HCEC 1CT (cell line): Measurements from ENCODE around the gene FUNDC2.
"Not testable (repeated sequence)": the region's sequence is repeated elsewhere in the genome, so short reads cannot be mapped to it uniquely, and the experiment has no call there.

Experiments
- DNase-seq: peaks from one replicate; pipeline ENCODE4 v3.0.0-alpha.2; 2017

The FUNDC2 gene

GRCh38 chrX:155026727-155027508, at the start of gene FUNDC2:
TSS of gene FUNDC2 (plus strand) at chrX:155026844. CDS start at chrX:155026939, 95 bp downstream.
- DNase-seq = peak; percentile 90

- DNase-seq = no peak
Measured at GRCh38 chrX:154979629-154980028, 47.0 kb upstream of the FUNDC2 start.

GRCh38 chrX:154980330-154981115, 46.1 kb upstream of the FUNDC2 start:
- DNase-seq = peak; percentile 48

GRCh38 chrX:154981116-154981411, 45.6 kb upstream of the FUNDC2 start:
- no peak for DNase-seq

- no peak for DNase-seq
Measured at GRCh38 chrX:154986826-154987575, 39.6 kb upstream of the FUNDC2 start.

GRCh38 chrX:154987940-154988339, 38.7 kb upstream of the FUNDC2 start:
- DNase-seq = no peak

- DNase-seq = no peak
Measured at GRCh38 chrX:154988719-154989118, 37.9 kb upstream of the FUNDC2 start.

GRCh38 chrX:154990496-154990895, 36.1 kb upstream of the FUNDC2 start:
- DNase-seq = no peak

- no peak for DNase-seq
Measured at GRCh38 chrX:154991039-154991438, 35.6 kb upstream of the FUNDC2 start.

GRCh38 chrX:154991476-154991875, 35.2 kb upstream of the FUNDC2 start:
- DNase-seq = no peak

GRCh38 chrX:154998204-154998880, 28.3 kb upstream of the FUNDC2 start:
- no peak for DNase-seq

GRCh38 chrX:155000841-155001240, 25.8 kb upstream of the FUNDC2 start:
- DNase-seq = no peak

- DNase-seq = no peak
Measured at GRCh38 chrX:155001873-155002272, 24.8 kb upstream of the FUNDC2 start.

GRCh38 chrX:155005190-155005589, 21.5 kb upstream of the FUNDC2 start:
- DNase-seq = no peak

- not testable (repeated sequence) for DNase-seq
Measured at GRCh38 chrX:155006379-155006778, 20.3 kb upstream of the FUNDC2 start.

- not testable (repeated sequence) for DNase-seq
Measured at GRCh38 chrX:155006913-155007671, 19.6 kb upstream of the FUNDC2 start.

- DNase-seq = not testable (repeated sequence)
Measured at GRCh38 chrX:155008578-155008977, 18.1 kb upstream of the FUNDC2 start.

- DNase-seq = no peak
Measured at GRCh38 chrX:155009994-155010472, 16.6 kb upstream of the FUNDC2 start.

GRCh38 chrX:155020591-155020990, 6.1 kb upstream of the FUNDC2 start:
- no peak for DNase-seq

GRCh38 chrX:155022585-155022984, 4.1 kb upstream of the FUNDC2 start, which contains the start of gene F8:
TSS of gene F8 (minus strand) at chrX:155022723. CDS start at chrX:155022552, 171 bp downstream.
- no peak for DNase-seq

- no peak for DNase-seq
Measured at GRCh38 chrX:155023907-155024833, 2.5 kb upstream of the FUNDC2 start.
